DMS153 treated with DMSO at 0.1 percent for 48 hours (cell line): ENCODE measurements around the gene EMC10.
A peak's percentile ranks its signal among the peaks of the same experiment; 100 is the strongest.

Source experiments
- DNase-seq: peaks from one replicate; lab custom pipeline; 2025; ENCODE audit not compliant: unreplicated experiment; lab: John Stamatoyannopoulos, UW

The EMC10 gene

GRCh38 chr19:50495020-50495531 is 18.8 kb downstream of the EMC10 start:
- DNase-seq = no peak

GRCh38 chr19:50496189-50497021 is 20.1 kb downstream of the EMC10 start:
- no peak for DNase-seq

- DNase-seq = no peak
These were observed 20.7 kb downstream of the EMC10 start for GRCh38 chr19:50497022-50497405.

GRCh38 chr19:50498219-50499056 is 22.1 kb downstream of the EMC10 start:
- no peak for DNase-seq

GRCh38 chr19:50500060-50500752 is 23.9 kb downstream of the EMC10 start:
- no peak for DNase-seq

DNA sequence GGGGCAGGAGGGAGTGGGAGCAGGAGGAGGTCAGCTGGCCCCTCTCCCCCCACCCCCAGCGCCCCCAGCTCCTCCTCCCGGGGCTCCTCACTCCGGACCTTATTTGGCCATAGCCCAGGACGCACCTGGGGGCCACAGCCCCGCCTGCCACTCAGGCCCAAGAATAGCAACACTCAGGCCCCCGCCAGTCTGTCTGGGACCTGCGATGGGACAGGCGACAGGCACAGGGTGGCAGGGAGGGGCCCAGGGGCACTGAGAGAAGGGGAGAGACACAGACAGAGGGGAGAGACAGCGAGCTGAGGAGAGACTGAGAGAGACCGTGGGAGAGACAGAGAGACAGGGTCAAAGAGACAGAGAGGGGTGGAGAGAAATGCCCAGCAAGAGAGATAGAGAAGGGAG is 24.4 kb downstream of the EMC10 start:
- no peak for DNase-seq

- DNase-seq = no peak
These were observed 24.9 kb downstream of the EMC10 start for GRCh38 chr19:50501186-50501567.

DNA sequence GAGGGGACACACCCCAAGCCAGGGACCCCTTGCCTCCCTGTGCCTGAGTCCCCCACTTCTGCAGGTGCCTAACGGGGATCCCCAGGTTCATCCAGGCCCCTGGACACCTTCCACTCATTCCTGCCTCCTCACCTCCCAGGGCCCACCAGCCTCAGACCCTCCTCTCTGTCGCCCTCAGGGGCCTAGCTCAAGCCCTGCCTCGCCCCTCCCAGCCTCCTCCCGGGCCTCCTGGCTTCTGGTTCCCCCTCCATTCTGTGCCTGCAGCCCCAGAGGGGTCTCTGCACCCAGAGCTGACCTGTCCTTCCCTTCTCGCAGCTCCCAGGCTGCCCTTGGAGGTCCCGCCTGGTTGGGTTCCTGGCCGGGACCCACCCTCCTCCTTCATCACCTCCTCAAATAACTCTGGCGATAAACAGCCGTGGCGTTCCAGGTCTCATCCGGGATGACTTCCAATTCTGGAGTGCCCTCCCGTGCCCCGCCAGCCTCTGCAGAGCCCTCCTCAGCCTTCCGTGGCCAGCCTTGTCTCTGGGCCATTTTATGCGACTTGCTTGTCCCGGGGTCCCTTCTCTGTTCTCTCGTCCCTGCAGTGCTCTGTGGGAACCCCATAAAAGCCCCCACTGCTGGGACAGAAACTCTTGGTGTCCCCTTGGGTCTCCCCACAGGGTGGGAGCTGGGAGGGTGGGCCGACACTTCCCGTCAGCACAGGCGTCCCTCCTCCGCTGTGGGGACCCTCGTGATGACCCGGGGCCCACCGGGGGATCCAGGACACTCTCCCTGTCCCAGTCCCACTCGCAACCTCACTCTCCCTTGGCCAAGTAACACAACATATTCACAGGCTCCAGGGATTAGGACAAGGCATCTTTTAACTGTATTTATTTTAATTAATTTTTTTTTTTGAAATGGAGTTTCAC is 25.5 kb downstream of the EMC10 start:
- DNase-seq = no peak

GRCh38 chr19:50505856-50506611 is 29.7 kb downstream of the EMC10 start:
- DNase-seq = no peak

DNA sequence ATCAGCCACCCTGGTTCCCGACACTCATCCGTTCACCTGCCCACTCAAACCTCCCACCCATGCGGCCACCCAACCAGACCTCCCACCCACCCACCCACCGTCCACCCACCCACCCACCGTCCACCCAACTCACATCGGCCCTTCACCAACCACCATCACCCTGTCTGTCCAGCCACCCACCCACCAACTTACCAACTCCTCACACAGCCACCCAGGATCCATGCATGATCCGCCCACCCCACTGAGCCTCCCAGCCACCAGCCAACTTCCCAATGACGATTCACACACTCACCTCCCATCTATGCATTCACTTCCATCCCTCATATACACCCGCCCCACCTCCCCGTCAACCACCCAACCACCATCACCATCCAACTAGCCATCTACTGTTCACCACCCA is 30.4 kb downstream of the EMC10 start:
- no peak for DNase-seq

DNA sequence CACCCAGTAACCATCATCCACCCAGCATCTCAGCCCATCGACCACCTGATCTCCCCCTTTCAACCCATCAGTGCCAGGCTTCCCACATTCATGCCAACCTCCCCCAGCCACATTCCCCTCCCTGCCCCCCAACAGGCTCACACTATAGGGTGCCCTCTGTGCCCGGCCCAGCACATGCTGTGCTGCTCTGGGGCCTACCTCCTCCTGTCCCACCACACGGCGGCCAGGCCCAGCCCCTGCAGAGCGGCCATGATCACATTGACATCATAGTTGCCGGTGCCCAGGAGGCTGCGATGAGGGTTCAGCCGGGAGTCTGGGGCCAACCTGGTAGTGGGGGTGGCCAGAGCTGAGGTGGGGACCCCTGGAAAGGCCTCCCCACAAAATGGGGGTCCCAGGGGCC is 31.1 kb downstream of the EMC10 start:
- no peak for DNase-seq

GRCh38 chr19:50508843-50509190 is 32.5 kb downstream of the EMC10 start:
- DNase-seq = no peak

DNA sequence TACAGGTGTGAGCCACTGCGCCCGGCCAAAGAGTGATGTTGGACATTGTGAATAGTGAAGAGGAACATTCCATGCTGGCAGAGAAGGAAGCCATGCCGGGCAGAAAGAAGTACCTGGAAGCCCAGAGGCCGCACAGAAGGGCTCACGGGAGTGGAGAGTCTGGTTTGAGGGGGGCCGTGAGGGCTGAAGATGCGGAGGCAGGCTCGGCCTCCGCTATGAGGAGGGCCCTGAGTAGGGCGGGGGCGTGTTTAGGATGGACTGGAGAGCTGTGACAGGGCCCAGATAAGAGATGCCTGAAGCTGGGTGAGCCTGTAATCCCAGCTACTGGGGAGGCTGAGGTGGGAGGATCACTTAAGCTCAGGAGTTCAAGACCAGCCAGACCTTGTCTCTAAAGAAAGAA is 33.1 kb downstream of the EMC10 start:
- DNase-seq = no peak

GRCh38 chr19:50510121-50510670 is 33.9 kb downstream of the EMC10 start:
- no peak for DNase-seq

DNA sequence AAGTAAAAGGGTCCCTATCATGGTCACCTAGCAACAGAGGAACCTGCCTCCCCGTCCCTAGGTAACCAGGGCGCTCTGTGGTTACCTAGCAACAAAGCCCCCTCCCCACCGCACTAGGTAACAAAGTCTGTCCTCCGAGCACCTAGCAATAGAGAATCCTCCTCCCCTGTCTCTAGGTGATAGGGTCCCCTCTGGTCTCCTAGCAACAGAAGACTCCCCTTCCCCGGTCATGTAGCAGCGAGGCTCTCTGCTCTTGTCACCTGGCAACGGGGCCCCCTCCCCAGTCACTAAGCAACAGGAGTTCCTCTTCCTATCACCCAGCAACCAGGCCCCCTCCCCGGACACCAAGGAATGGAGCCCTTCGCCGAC is 34.4 kb downstream of the EMC10 start:
- DNase-seq = no peak

GRCh38 chr19:50511069-50511822 is 34.9 kb downstream of the EMC10 start, which contains the start of gene JOSD2:
JOSD2 (minus strand) TSS chr19:50511191; CDS start chr19:50510431, 760 bp downstream.
- DNase-seq = peak; percentile 95

- no peak for DNase-seq
These were observed 36.0 kb downstream of the EMC10 start for GRCh38 chr19:50512112-50512998.
